Activated CD4-positive, alpha-beta T cell treated with anti-CD3 and anti-CD28 coated beads, Interleukin-10, Interleukin-2, amounts not matched to agents 100 ng/mL and 50 ng/mL, durations not matched to agents 16 hours and 8 hours (primary cell): Measurements from ENCODE around the gene NACAD.

Experiments used
- DNase-seq: peaks from one replicate; pipeline ENCODE4 v3.0.0-alpha.2; 2020

NACAD gene

GRCh38 chr7:45087301-45088145 lies 1.2 kb downstream of the NACAD start:
- no peak for DNase-seq

- DNase-seq, result no peak
These were observed 2.3 kb downstream of the NACAD start for GRCh38 chr7:45086331-45087065.

- no peak for DNase-seq
These were observed 3.1 kb downstream of the NACAD start for GRCh38 chr7:45085619-45086200.

GRCh38 chr7:45084901-45085618 lies 3.7 kb downstream of the NACAD start:
- DNase-seq, result no peak

- DNase-seq, result no peak
These were observed 4.4 kb downstream of the NACAD start for GRCh38 chr7:45084336-45084735.

GRCh38 chr7:45082831-45083331 lies 5.9 kb downstream of the NACAD start:
- no peak for DNase-seq

GRCh38 chr7:45082031-45082830 lies 6.5 kb downstream of the NACAD start:
- no peak for DNase-seq

GRCh38 chr7:45081670-45081974 lies 7.1 kb downstream of the NACAD start:
- DNase-seq, result no peak

- DNase-seq, result no peak
These were observed 7.7 kb downstream of the NACAD start for GRCh38 chr7:45080958-45081669.

- DNase-seq, result no peak
These were observed 8.4 kb downstream of the NACAD start for GRCh38 chr7:45080265-45080957.

GRCh38 chr7:45078125-45078681 lies 10.6 kb downstream of the NACAD start:
- no peak for DNase-seq

- DNase-seq, result no peak
These were observed 11.2 kb downstream of the NACAD start for GRCh38 chr7:45077579-45077978.

GRCh38 chr7:45076946-45077345 lies 11.8 kb downstream of the NACAD start:
- DNase-seq, result no peak

- DNase-seq, result no peak
These were observed 12.6 kb downstream of the NACAD start for GRCh38 chr7:45075871-45076796.

- no peak for DNase-seq
These were observed 13.5 kb downstream of the NACAD start for GRCh38 chr7:45075355-45075644.

GRCh38 chr7:45074528-45075354 lies 14.0 kb downstream of the NACAD start:
- DNase-seq, result no peak

GRCh38 chr7:45073786-45074527 lies 14.8 kb downstream of the NACAD start:
- no peak for DNase-seq
